Transverse colon (tissue), 3 donors: Measurements from ENCODE around the gene GNE.

Source experiments
- EP300 ChIP-seq: sonication (generic); formaldehyde crosslinking; IDR thresholded peaks from one replicate; pipeline ENCODE4 v1.6.1; 2017; ENCODE audit warnings: antibody characterized with exemption, low read depth
- TF ChIP-seq, protein P1 (sequence below), 5 experiments: fragments of 200-600 bp in 3 of 5; fragments of 450-650 bp in 2 of 5; sonication (generic) in 3 of 5; IDR thresholded peaks; 1 replicate in 2 of 5; 2 replicates in 3 of 5; pipeline ENCODE4 v1.5.1; 2016 to 2017; ENCODE audit warnings: antibody characterized with exemption in 5 of 5, inconsistent platforms in 3 of 5, mild to moderate bottlenecking in 2 of 5, moderate library complexity in 1 of 5

DNA sequence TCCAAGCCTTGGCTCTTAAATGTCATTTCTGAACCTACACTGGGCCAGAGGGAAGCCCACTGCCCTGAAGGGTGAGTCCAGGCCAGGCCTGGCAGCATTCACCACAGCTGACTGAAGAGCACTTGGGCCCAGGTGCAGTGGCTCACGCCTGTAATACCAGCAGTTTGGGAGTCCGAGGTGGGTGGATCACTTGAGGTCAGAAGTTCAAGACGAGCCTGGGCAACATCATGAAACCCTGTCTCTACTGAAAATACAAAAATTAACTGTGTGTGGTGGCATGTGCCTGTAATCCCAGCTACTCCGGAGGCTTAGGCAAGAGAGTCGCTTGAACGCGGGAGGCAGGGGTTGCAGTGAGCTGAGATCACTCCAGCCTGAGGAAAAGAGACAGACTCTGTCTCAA is 84.0 kb downstream of the GNE start:
- TF ChIP-seq, protein P1, sequence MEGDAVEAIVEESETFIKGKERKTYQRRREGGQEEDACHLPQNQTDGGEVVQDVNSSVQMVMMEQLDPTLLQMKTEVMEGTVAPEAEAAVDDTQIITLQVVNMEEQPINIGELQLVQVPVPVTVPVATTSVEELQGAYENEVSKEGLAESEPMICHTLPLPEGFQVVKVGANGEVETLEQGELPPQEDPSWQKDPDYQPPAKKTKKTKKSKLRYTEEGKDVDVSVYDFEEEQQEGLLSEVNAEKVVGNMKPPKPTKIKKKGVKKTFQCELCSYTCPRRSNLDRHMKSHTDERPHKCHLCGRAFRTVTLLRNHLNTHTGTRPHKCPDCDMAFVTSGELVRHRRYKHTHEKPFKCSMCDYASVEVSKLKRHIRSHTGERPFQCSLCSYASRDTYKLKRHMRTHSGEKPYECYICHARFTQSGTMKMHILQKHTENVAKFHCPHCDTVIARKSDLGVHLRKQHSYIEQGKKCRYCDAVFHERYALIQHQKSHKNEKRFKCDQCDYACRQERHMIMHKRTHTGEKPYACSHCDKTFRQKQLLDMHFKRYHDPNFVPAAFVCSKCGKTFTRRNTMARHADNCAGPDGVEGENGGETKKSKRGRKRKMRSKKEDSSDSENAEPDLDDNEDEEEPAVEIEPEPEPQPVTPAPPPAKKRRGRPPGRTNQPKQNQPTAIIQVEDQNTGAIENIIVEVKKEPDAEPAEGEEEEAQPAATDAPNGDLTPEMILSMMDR (IDR thresholded peaks at IDR 0.05): no peak
- TF ChIP-seq EP300: no peak
